ENCODE results near the gene ELP4.

ELP4 gene

DNA sequence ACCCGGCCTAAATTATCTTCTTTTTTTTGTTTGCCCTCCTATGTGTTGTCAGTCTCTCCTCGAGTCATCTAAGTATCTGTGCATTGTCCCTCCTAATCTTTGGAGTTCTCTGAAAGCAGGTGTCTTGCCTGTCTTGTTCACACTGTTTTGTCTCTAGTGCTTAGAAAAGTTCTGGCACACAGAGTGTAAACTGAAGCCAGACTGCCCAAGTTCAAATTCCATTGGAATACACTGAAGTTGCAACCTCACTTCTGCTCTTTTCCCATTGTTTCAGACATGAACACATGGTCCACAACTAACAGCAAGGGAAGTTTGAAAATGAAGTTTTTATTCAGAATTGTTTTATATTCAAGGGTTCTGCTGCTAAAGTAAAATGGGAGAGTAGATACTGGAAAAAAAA is 262.8 kb downstream of the ELP4 start:
- no peak overlapping the region for H3K4me3 ChIP-seq (ENCODE audit: low read length)
- TF ChIP-seq, protein P1, sequence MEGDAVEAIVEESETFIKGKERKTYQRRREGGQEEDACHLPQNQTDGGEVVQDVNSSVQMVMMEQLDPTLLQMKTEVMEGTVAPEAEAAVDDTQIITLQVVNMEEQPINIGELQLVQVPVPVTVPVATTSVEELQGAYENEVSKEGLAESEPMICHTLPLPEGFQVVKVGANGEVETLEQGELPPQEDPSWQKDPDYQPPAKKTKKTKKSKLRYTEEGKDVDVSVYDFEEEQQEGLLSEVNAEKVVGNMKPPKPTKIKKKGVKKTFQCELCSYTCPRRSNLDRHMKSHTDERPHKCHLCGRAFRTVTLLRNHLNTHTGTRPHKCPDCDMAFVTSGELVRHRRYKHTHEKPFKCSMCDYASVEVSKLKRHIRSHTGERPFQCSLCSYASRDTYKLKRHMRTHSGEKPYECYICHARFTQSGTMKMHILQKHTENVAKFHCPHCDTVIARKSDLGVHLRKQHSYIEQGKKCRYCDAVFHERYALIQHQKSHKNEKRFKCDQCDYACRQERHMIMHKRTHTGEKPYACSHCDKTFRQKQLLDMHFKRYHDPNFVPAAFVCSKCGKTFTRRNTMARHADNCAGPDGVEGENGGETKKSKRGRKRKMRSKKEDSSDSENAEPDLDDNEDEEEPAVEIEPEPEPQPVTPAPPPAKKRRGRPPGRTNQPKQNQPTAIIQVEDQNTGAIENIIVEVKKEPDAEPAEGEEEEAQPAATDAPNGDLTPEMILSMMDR (IDR thresholded peaks at IDR 0.05; ENCODE audit: insufficient read depth, low read depth, low read length, missing control alignments), result no peak
- DNase-seq (ENCODE audit: low read depth), result no peak

DNA sequence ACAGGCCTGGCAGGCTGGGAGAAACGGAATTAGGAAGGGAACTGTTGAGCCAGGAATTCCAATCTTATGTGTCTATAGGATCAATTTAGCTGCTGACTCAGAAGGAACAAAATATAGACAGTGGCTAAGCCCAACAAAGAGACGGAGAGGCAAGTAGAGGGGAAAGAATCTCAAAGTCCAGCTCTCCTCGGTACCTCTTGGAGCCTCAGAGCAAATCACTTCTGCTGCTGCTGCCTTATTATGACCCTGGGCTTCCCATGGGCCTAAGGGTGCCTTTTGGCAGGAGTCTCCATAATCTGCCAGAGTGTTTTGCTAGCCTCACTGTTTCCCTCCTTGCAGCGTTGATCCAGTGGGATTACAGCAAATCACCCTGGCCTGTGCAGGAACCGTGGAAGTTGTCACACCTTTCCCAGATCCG is 269.8 kb downstream of the ELP4 start:
- DNase-seq (ENCODE audit: low read depth), result peak; percentile 48
- H3K4me3 ChIP-seq (ENCODE audit: low read length), result no peak overlapping the region
- TF ChIP-seq, protein P1 (IDR thresholded peaks at IDR 0.05; ENCODE audit: insufficient read depth, low read depth, low read length, missing control alignments), result no peak

DNA sequence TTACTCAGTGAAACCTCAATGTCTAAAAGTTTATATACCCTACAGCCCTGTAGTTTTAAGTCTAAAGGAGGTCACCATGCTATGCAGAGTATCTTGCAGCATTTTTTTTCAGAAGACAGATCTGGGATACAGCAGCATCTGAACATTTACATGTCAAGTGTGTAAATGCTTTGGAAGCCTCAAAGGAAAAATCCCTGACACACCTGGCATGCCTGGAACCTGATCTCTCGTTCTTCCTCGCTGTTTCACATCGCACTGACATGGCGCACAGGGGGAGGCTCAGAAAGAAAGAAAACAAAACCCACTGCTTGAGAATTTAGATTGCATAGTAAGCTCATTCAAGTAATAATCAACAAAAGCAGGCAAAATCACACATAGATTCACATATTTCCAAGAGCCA is 270.5 kb downstream of the ELP4 start:
- TF ChIP-seq, protein P1 (IDR thresholded peaks at IDR 0.05; ENCODE audit: insufficient read depth, low read depth, low read length, missing control alignments), result no peak
- H3K4me3 ChIP-seq (ENCODE audit: low read length), result no peak overlapping the region
- DNase-seq (ENCODE audit: low read depth), result no peak

DNA sequence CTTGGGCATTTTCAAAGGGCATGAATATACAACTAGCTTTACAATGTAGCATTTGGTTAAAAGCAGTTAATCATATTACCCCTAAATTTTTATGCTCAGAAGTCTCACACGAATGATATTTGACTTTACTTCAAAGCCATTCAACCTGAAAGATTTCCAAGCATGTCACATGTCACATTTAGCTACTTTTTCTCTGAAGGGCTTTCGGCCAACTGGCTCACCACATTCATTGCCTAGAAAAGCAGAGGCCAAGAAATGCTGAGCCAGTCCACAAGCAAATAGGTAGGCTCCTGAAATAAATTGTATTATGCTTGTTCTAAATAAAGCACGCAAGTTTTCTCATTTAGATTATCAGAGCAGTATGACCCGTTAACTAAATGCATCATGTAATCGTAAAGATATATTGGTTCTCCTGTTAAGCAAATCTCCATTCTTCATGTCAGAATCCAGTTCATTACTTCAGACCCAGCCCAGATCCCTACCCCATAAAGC is 271.0 kb downstream of the ELP4 start:
- H3K4me3 ChIP-seq (ENCODE audit: low read length), result no peak overlapping the region
- no peak for DNase-seq (ENCODE audit: low read depth)
- TF ChIP-seq, protein P1 (IDR thresholded peaks at IDR 0.05; ENCODE audit: insufficient read depth, low read depth, low read length, missing control alignments), result no peak

DNA sequence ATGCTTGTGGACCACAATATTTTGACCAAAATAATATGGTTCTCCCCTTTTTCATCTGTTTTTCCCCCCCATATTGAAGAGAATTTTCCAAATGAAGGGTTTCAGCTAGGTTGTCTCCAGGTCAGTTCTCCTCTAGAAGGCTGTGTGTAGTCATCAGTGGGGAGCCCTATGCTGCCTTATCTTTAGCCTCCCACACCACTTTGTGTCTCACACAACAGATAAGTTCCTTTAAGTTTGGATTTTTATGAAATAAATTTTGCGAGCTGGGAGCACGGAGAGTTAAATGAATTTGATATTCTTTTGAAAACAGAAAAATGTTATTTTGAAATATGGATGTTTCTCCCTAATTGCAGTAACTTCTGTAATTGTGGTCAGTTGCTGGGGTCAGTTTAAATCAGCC is 272.7 kb downstream of the ELP4 start:
- TF ChIP-seq, protein P1 (IDR thresholded peaks at IDR 0.05; ENCODE audit: insufficient read depth, low read depth, low read length, missing control alignments), result no peak
- no peak for DNase-seq (ENCODE audit: low read depth)
- no peak overlapping the region for H3K4me3 ChIP-seq (ENCODE audit: low read length)

DNA sequence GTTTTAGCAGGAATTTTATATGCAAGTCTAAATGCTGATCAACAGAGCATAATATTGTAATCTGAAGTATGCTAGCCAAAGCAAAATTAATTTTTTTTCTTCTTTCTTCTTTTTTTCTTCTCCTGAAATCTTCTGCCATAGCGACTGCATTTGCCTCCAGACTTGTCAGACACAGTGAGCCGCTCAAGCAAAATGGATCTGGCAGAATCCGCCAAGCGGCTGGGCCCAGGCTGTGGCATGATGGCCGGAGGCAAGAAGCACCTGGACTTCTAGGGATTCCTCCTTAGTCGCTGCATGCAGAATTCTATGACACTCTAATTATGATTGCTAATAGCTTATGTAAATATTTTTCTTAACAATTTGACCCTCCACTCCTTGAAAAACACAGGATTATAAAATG is 273.7 kb downstream of the ELP4 start:
- H3K4me3 ChIP-seq (ENCODE audit: low read length), result no peak overlapping the region
- TF ChIP-seq, protein P1 (IDR thresholded peaks at IDR 0.05; ENCODE audit: insufficient read depth, low read depth, low read length, missing control alignments), result no peak
- DNase-seq (ENCODE audit: low read depth), result no peak

DNA sequence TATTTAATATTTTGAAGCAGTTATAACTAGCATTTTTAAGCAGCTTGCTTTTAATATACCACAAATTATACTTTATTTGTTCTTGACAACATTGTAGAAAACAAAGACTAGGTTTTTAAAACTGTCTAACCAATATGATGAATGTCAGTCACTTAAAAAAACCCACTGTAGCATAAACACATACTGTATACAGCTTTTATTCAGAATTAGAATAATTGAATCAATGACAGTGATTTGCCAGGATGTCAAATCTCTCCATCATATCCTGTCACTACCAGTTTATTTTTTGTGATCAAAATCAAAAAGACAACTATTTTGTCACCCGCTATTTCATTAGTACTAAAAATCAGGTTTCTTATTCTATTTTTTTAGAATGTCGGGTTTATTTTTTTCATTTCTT is 275.0 kb downstream of the ELP4 start:
- TF ChIP-seq, protein P1 (IDR thresholded peaks at IDR 0.05; ENCODE audit: insufficient read depth, low read depth, low read length, missing control alignments), result no peak
- DNase-seq (ENCODE audit: low read depth), result no peak
- H3K4me3 ChIP-seq (ENCODE audit: low read length), result no peak overlapping the region
